Keratinocyte (primary cell): Measurements from ENCODE around the gene G6PC3. TPM values are rescaled to one million over a fixed set of nuclear protein-coding genes. Genes with fewer than 3 reads are reported as not detected.

Experiments
- DNase-seq: peaks from one replicate; pipeline ENCODE4 v3.0.0-alpha.2; 2011; ENCODE audit warnings: low read depth, missing footprints, low spot score
- FAIRE-seq: peaks from 2 replicates; lab custom pipeline; 2011; peaks lifted over from hg19 to GRCh38; lab: Jason Lieb, UNC
- H2AFZ ChIP-seq: 2 replicates; pipeline ENCODE4 v1.6.0; 2012; ENCODE audit warnings: low read length, control low read depth, inconsistent platforms; ENCODE audit not compliant: control insufficient read depth
- H3K27ac ChIP-seq: 2 replicates; pipeline ENCODE4 v1.5.1; 2011; ENCODE audit warnings: low read length; ENCODE audit not compliant: control insufficient read depth, insufficient read depth
- H3K27me3 ChIP-seq: 3 replicates; pipeline ENCODE4 v1.6.0; 2011; ENCODE audit warnings: low read length; ENCODE audit not compliant: control insufficient read depth, insufficient read depth; ENCODE audit errors: extremely low read depth
- H3K36me3 ChIP-seq, 2 experiments: 2 replicates in 1 of 2; 3 replicates in 1 of 2; pipeline ENCODE4 v1.5.1; 2011; ENCODE audit warnings: low read length in 2 of 2, mild to moderate bottlenecking in 1 of 2; ENCODE audit not compliant: control insufficient read depth in 2 of 2, insufficient read depth in 2 of 2; ENCODE audit errors: extremely low read depth in 1 of 2
- H3K4me1 ChIP-seq: 3 replicates; pipeline ENCODE4 v1.5.1; 2011; ENCODE audit warnings: low read length; ENCODE audit not compliant: control insufficient read depth, insufficient read depth; ENCODE audit errors: extremely low read depth
- H3K4me2 ChIP-seq: 3 replicates; pipeline ENCODE4 v1.6.0; 2011; ENCODE audit warnings: low read depth, low read length; ENCODE audit not compliant: control insufficient read depth, insufficient read depth; ENCODE audit errors: extremely low read depth
- H3K4me3 ChIP-seq, 3 experiments: fragments of 200-600 bp in 1 of 3; sonication (generic) in 1 of 3; 2 replicates in 2 of 3; 3 replicates in 1 of 3; pipeline ENCODE4 v1.5.1; 2011 to 2016; ENCODE audit warnings: low read length in 3 of 3, mild to moderate bottlenecking in 3 of 3, control low read depth in 2 of 3, inconsistent platforms in 1 of 3, low read depth in 1 of 3, mixed read lengths in 1 of 3, mixed run types in 1 of 3, moderate library complexity in 1 of 3; ENCODE audit not compliant: control insufficient read depth in 2 of 3, insufficient read depth in 2 of 3; ENCODE audit errors: extremely low read depth in 1 of 3
- H3K79me2 ChIP-seq: 2 replicates; pipeline ENCODE4 v1.6.0; 2012; ENCODE audit warnings: low read length; ENCODE audit not compliant: control insufficient read depth, insufficient read depth
- H3K9ac ChIP-seq: 3 replicates; pipeline ENCODE4 v1.6.0; 2011; ENCODE audit warnings: low read length; ENCODE audit not compliant: control insufficient read depth, insufficient read depth; ENCODE audit errors: extremely low read depth
- H3K9me1 ChIP-seq: 3 replicates; pipeline ENCODE4 v1.6.0; 2011; ENCODE audit warnings: low read length; ENCODE audit not compliant: control insufficient read depth, insufficient read depth; ENCODE audit errors: extremely low read depth
- H3K9me3 ChIP-seq: 2 replicates; pipeline ENCODE4 v1.5.1; 2012; ENCODE audit warnings: low read depth, low read length; ENCODE audit not compliant: control insufficient read depth
- H4K20me1 ChIP-seq: 3 replicates; pipeline ENCODE4 v1.6.0; 2011; ENCODE audit warnings: low read length; ENCODE audit not compliant: control insufficient read depth, insufficient read depth; ENCODE audit errors: extremely low read depth
- EZH2 ChIP-seq: IDR thresholded peaks from one replicate; pipeline ENCODE4 v1.6.1; 2012; ENCODE audit warnings: inconsistent platforms, mild to moderate bottlenecking, low read length, moderate library complexity
- dilution Hi-C: fragments of 300-500 bp; cut with MboI; formaldehyde crosslinking; loops from one replicate; pipeline ENCODE4 v1.7.0; 2020; ENCODE audit warnings: low sequenced_read_pairs; ENCODE audit not compliant: extremely low pct_ligation_motif_present
- polyA plus RNA-seq, 5 experiments: library from polyadenylated mRNA; depleted of rRNA in 3 of 5; stranded (reverse) in 3 of 5; stranded (forward) in 1 of 5; unstranded in 1 of 5; fragments of >200 nt; gene quantifications; 1 replicate in 1 of 5; 2 replicates in 3 of 5; 3 replicates in 1 of 5; pipeline versions ENCODE4 v1.2.1 to v1.2.3, GENCODE V29; 2011 to 2012; ENCODE audit warnings: missing spikeins in 2 of 5, low read depth in 1 of 5, low replicate concordance in 1 of 5
- TF ChIP-seq, protein P1 (sequence below), 3 experiments: IDR thresholded peaks in 1 of 3; conservative IDR thresholded peaks in 1 of 3; optimal IDR thresholded peaks in 1 of 3; 2 replicates in 2 of 3; 3 replicates in 1 of 3; pipeline versions ENCODE3 to v1.5.1; 2011; ENCODE audit warnings: low read length in 3 of 3, mild to moderate bottlenecking in 3 of 3, moderate library complexity in 2 of 3, control low read depth in 1 of 3, inconsistent platforms in 1 of 3; ENCODE audit not compliant: insufficient read depth in 2 of 3; ENCODE audit errors: extremely low read depth in 1 of 3

G6PC3 gene
- polyA plus RNA-seq, 1 donor (not counting 4 experiments of a cell fraction or from before 2014, with no cell fraction given), result 28.0 TPM

GRCh38 chr17:44113382-44113781 is 42.8 kb downstream of the G6PC3 start:
- TF ChIP-seq, protein P1, sequence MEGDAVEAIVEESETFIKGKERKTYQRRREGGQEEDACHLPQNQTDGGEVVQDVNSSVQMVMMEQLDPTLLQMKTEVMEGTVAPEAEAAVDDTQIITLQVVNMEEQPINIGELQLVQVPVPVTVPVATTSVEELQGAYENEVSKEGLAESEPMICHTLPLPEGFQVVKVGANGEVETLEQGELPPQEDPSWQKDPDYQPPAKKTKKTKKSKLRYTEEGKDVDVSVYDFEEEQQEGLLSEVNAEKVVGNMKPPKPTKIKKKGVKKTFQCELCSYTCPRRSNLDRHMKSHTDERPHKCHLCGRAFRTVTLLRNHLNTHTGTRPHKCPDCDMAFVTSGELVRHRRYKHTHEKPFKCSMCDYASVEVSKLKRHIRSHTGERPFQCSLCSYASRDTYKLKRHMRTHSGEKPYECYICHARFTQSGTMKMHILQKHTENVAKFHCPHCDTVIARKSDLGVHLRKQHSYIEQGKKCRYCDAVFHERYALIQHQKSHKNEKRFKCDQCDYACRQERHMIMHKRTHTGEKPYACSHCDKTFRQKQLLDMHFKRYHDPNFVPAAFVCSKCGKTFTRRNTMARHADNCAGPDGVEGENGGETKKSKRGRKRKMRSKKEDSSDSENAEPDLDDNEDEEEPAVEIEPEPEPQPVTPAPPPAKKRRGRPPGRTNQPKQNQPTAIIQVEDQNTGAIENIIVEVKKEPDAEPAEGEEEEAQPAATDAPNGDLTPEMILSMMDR (optimal IDR thresholded peaks at IDR 0.05 in 1 of 3, IDR thresholded peaks at IDR 0.05 in 1 of 3, conservative IDR thresholded peaks at IDR 0.05 in 1 of 3; ENCODE audit: extremely low read depth in 1 of 3, insufficient read depth in 2 of 3, low read length in 3 of 3), result no peak
- no peak for TF ChIP-seq EZH2
- H3K4me1 ChIP-seq, result peaks cover 14% of the 10 kb centered on the region
- no peaks in the 10 kb centered on the region for H3K9me3 ChIP-seq
- H3K9me1 ChIP-seq, result no peaks in the 10 kb centered on the region
- H3K79me2 ChIP-seq, result no peaks in the 10 kb centered on the region
- FAIRE-seq, result no peak
- H4K20me1 ChIP-seq, result no peaks in the 10 kb centered on the region
- peaks cover 5% of the 10 kb centered on the region for H3K27me3 ChIP-seq
- no peak overlapping the region for H3K4me3 ChIP-seq
- no peaks in the 10 kb centered on the region for H3K36me3 ChIP-seq
- H3K27ac ChIP-seq, result no peak overlapping the region
- DNase-seq, result no peak
- no peak overlapping the region for H2AFZ ChIP-seq
- dilution Hi-C loops, result no loop called here
- H3K4me2 ChIP-seq, result no peak overlapping the region
- no peak overlapping the region for H3K9ac ChIP-seq

- Histone ChIP-seq H3K36me3 (no peaks in the 10 kb centered on the region), H3K9me1 (no peaks in the 10 kb centered on the region), H2AFZ (no peak overlapping the region), H3K4me1 (peaks cover 14% of the 10 kb centered on the region), H3K9ac (no peak overlapping the region), H3K4me2 (no peak overlapping the region), H4K20me1 (no peaks in the 10 kb centered on the region), H3K27ac (no peak overlapping the region), H3K4me3 (no peak overlapping the region), H3K79me2 (no peaks in the 10 kb centered on the region), H3K27me3 (peaks cover 5% of the 10 kb centered on the region), H3K9me3 (no peaks in the 10 kb centered on the region)
- FAIRE-seq (no peak), DNase-seq (no peak)
- dilution Hi-C loops, result no loop called here
- no peak for TF ChIP-seq EZH2
- TF ChIP-seq, protein P1 (optimal IDR thresholded peaks at IDR 0.05 in 1 of 3, IDR thresholded peaks at IDR 0.05 in 1 of 3, conservative IDR thresholded peaks at IDR 0.05 in 1 of 3; ENCODE audit: extremely low read depth in 1 of 3, insufficient read depth in 2 of 3, low read length in 3 of 3), result no peak
Observed at GRCh38 chr17:44113868-44114840, 43.6 kb downstream of the G6PC3 start.
